Ammon's horn (tissue), 1 donor: ENCODE measurements around the gene ADAM10.
"Not testable (repeated sequence)": the region's sequence is repeated elsewhere in the genome, so short reads cannot be mapped to it uniquely, and the experiment has no call there.

Experiments
- DNase-seq: peaks from one replicate; pipeline ENCODE4 v3.0.0-alpha.2; 2016; ENCODE audit warnings: low spot score

Gene ADAM10

DNA sequence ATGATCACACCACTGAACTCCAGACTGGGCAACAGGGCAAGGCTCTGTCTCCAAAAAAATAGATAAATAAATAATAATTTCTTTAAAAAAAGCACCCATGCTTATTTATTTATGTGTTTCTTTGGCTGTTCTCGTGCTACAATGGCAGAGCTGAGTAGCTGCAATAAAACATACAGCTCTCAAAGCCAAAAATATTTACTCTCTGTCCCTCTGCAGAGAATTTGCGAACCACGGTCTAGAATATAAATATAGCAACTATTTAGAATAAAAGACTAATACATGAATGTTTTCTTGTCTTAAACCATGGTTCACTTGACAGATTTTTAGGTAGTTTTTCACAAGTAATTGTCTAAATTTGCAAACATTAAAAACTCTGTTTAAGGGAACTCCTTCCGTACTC lies 72.7 kb downstream of the ADAM10 start:
- no peak for DNase-seq

DNA sequence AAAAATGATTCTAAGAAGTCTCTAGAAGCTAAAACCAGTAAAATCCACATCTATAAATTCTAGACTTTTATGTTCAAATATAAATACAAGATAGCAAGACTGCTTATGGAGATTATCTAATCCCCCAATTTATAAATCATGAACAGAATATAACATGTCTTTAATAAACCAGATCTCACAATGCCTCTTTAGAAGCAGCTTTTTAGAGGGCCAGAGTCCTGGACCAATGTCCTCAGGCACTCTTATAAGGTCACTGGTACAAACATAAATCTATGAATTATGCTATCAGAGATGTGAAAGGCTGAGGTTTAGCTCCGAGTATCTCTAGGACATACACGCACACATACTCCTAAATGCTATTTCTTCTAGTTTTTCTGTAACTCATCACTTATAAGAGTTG lies 78.3 kb downstream of the ADAM10 start:
- no peak for DNase-seq

- DNase-seq, result no peak
Measured at GRCh38 chr15:58669108-58669507, 80.4 kb downstream of the ADAM10 start.

DNA sequence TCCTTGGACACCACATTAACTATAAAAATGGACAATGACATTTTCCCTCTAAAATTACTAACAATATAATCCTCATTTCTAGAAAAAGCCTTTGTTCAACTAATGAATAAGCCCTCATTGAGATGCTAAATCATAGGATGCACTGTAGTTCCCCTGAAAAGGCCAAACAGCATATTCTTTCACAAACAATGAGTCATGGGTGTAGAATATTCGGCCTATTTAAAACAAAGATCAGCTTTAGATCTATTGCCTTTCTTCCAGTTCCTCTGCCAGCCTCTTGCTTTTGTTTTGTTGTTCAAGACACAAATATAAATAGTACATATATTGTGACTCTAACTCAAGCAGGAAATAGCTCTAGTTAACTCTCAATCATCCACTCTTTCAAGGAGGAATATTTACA lies 82.5 kb downstream of the ADAM10 start:
- peak; percentile 81 for DNase-seq

DNA sequence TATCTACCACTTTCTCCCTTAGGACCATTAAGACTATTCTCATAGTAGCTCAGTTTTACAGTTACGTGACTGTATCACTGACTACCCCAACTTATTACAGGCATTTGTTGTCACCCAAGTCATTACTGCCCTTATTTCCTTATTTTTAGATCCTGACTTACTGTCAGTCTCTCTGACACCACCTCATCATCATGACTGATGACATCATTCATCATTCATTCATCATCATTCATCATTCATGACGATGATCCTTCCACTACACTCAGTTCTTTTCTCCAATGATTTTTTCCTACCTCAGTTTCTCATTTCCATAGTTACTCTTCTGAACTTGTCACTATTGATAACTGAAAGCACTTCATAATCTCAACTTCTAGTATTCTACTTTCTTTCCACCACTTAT lies 83.8 kb downstream of the ADAM10 start:
- DNase-seq, result no peak

DNA sequence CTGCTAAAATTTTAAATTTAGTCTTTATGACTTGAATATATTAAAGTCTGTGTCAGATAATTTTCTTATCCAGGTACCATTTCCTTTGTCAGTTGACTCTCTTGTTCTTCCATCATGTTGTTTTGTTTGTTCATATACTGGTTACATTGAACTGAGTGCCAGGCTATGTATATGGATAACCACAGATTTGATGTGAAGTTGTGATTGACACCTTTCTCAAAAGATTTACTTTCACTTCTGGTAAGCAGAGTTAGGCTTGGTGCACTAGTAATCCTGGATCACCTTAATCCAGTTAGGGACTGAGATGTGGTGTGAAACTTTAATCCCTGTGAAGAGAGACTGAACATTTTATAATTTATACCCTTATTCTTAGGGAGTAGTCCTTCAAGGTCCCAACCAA lies 99.4 kb downstream of the ADAM10 start:
- DNase-seq, result no peak

GRCh38 chr15:58649175-58649574 lies 100.3 kb downstream of the ADAM10 start:
- no peak for DNase-seq

DNA sequence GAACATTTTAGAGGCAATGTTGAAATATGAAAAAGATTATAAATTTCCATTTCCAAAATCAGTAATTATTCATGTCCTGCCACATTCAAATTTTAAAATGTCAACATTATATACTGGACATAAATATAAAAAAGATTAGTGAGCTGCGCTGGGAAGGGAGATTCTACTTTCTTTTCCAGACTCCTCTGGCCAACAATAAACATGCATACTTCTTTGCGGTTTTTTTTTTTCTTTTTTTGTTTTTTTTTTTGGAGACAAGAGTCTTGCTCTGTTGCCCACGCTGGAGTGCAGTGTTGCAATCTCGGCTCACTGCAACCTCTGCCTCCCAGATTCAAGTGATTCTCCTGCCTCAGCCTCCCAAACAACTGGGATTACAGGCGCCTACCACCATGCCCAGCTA lies 105.5 kb downstream of the ADAM10 start:
- DNase-seq, result no peak

DNA sequence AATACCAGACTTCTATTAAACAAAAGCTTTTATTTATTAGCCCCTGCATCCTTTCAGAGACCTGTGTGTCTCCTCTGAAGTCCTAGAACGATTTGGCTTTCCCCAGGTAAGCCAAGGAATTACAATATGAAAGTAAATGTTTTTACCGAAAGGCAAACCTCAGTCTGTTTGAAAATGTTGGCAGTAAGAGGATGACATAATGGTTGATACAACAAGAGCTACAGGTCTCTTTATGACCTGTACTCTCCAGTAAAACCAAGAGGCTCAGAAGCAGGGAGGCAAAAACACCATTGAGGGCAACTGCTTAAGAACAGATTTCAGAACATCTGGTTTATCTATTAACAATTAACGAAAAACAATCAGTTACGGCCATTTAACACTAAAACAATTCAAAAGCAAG lies 107.8 kb downstream of the ADAM10 start:
- no peak for DNase-seq

GRCh38 chr15:58639992-58640391 lies 109.5 kb downstream of the ADAM10 start:
- no peak for DNase-seq

- no peak for DNase-seq
Measured at GRCh38 chr15:58639002-58639756, 110.3 kb downstream of the ADAM10 start.

- DNase-seq, result no peak
Measured at GRCh38 chr15:58632789-58633188, 116.7 kb downstream of the ADAM10 start.

GRCh38 chr15:58631319-58631718 lies 118.2 kb downstream of the ADAM10 start:
- DNase-seq, result no peak

- DNase-seq, result no peak
Measured at GRCh38 chr15:58629625-58630024, 119.9 kb downstream of the ADAM10 start.

GRCh38 chr15:58628206-58628947 lies 121.1 kb downstream of the ADAM10 start:
- DNase-seq, result no peak

DNA sequence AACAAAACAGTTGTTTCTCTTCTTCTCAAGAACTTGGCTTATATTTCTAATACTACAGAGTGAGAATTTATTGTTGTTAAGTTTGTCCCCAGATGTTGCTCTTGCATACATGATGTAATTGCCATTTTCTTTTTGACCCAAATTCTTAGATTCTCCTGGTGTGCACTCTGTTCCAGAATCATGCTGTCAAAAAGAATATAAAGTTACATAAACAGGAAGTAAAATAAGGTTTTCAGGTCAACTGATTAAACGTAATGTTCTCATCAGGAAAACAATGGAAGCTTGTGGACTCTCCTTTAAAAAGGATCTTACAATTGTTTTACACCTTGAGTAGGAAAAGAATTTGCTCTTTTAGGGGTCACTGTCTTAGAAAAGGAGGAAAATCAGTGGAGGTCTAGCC lies 121.8 kb downstream of the ADAM10 start:
- DNase-seq, result no peak

DNA sequence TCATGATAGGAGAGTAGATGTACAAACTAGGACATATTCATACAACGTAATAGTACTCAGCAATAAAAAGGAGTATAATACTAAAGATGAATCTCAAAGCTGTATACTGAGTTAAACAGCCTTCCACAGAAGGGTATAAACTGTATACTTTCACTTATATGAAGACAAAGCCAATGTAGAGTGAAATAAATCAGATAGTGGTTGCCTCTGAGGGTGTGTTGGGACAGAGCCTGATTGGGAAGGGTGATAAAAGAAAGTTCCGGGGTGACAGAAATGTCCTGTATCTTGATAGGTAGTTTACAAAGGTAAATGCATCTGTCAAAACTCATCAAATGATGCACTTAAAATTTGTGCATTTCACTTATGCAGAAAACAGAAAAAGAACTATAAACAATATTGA lies 122.5 kb downstream of the ADAM10 start:
- DNase-seq, result no peak

DNA sequence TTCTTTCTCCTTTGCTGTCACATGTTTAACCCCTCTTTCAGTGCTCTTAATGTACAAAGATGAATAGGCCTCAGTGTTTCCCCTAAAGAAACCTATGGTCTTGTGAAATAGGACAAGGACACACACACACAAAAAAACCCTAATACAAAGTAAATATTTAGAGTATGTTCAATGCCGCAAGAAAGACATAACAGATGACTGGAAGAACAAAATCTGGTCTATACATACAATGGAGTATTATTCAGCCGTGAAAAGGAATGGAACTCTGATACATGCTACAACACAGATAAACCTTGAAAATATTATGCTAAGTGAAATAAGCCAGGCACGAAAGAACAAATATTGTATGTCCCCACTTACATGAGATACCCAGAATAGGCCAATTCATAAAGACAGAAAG lies 123.1 kb downstream of the ADAM10 start:
- no peak for DNase-seq

DNA sequence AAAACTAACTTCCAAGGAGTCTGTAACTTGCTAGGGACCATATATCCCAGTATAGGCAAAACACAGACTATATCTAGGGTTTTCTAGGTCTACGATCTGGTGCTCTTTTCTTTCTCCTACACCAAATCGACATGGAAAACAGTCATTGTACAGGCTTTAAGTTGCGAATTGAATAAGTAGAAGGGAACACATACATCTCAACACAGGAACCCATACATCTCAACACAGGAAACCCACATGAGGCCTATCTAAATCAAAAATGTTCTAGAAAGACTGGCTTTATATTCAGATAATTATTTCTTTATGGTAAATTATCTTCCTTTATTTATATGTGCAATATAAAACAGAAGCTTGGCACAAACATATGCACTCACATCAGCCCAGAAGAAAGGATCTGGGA lies 126.6 kb downstream of the ADAM10 start:
- DNase-seq, result no peak

DNA sequence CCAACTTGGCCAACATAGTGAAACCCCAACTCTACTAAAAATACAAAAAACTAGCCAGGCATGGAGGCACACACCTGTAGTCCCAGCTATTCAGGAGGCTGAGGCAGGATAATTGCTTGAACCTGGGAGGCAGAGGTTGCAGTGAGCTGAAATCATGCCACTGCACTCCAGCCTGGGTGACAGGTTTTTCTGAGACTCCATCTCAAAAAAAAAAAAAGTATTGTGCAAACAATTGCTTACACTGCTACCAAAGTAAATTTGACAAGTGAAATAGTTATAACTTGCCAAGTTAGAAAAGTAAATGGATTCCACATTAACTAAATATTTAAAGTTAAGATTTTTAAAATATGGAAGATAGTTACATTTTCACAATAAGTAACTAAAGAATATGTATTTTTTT lies 129.2 kb downstream of the ADAM10 start:
- not testable (repeated sequence) for DNase-seq

- DNase-seq, result no peak
Measured at GRCh38 chr15:58616171-58616570, 133.3 kb downstream of the ADAM10 start.

DNA sequence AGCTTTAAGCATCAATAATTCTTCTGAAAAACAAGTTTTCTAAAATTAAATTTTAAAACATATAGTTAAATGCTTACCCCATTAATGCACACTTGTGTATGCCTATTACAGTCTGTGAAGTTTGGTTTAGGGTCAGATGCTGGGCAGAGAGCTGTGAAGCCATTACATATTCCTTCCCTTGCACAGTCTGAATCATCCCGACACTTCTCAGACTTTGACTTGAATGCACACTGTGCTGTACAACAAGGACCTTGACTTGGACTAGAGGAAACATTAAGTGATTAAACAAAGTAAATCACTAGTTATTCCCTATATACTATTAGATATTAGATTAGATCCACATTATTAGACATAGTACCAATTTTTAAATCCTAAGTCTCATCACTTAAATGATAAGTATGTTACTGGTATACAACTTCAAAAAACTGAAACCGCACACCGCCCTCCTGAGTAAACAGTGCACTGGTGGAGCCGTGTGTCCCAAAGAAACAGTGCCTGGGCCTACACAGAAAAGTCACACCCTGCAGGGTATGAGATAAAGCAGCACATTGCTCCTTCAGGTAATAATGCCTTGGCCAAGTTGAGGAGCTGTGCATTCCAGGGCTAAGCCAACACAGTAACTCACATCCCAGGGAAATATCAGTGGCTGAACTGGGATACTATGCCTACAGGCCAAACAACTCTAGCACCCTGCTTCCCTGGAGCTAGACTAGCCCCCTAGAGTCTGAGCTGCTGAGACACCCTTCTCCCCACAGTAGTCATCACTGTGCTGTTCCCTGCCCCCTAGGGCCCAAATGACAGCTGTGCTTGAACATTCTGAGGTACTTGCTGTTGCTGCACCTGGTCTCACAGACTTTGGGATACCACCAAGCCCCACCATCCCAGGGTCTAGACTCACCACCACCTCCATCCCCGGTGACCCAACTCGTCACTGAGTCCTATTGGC lies 137.5 kb downstream of the ADAM10 start:
- no peak for DNase-seq

- no peak for DNase-seq
Measured at GRCh38 chr15:58608711-58609110, 140.8 kb downstream of the ADAM10 start.
